ENCODE data around the gene PACRG. TPM values are rescaled to one million over a fixed set of nuclear protein-coding genes. Genes with fewer than 3 reads are reported as not detected.

PACRG gene
- total RNA-seq, 1 donor from 2014 or later, result under 0.01 TPM

DNA sequence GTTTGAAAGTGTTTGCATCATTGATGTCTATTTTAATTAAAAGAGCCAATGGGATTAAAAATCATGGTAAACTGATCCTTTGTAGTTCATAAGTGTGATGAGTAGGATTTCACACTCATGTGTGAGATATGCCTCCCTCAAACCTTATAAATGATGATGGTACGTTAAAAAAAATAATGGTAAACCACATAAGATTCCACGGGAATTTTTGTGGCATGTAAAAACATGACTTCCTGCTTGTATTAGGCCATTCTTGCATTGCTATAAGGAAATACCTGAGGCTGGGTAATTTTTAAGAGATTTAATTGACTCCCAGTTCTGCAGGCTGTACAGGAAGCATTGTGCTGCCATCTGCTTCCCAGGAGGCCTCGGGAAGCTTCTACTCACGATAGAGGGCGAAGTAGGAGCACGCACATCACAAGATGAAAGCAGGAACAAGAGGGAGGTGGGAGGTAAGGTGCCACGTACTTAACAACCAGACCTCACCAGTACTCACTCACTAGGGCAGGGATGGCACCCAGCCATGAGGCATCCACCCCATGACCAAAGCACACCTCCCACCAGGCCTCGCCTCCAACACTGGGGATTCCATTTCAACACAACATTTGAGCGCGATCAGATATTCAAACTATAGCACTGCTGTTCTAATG is 499.2 kb downstream of the PACRG start:
- TF ChIP-seq CTCF (IDR thresholded peaks at IDR 0.05; ENCODE audit: insufficient read depth, low read length, severe bottlenecking), result no peak
- Histone ChIP-seq H3K27me3 (ENCODE audit: control insufficient read depth, insufficient read depth, low read length) (no peaks in the 10 kb centered on the region), H3K4me3 (ENCODE audit: low read depth, low read length) (no peak overlapping the region), H3K36me3 (ENCODE audit: control insufficient read depth, insufficient read depth, low read length) (no peaks in the 10 kb centered on the region)
- DNase-seq (ENCODE audit: low read depth), result peak; percentile 80
- FAIRE-seq, result no peak

DNA sequence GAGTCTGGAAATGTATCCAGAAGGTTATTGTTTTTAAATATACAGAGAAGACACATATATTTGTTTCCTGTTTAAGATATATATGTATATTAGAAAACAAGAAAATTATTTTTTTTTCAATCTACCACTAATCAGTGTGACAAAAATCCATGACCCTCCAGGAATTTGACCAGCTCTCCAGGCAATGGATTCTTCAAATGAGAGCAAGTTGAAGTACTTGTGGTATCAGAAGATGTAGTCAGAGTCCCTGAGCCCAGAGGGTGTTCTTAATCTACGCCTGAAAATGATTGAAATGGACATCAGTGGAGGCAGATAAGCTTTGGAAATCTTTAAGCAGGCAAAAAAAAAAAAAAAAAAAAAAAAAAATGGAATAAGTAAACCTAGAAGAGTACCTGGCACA is 500.3 kb downstream of the PACRG start:
- no peak for DNase-seq (ENCODE audit: low read depth)
- no peak overlapping the region for H3K4me3 ChIP-seq (ENCODE audit: low read depth, low read length)
- no peak for FAIRE-seq
- H3K27me3 ChIP-seq (ENCODE audit: control insufficient read depth, insufficient read depth, low read length), result no peaks in the 10 kb centered on the region
- no peaks in the 10 kb centered on the region for H3K36me3 ChIP-seq (ENCODE audit: control insufficient read depth, insufficient read depth, low read length)
- TF ChIP-seq CTCF (IDR thresholded peaks at IDR 0.05; ENCODE audit: insufficient read depth, low read length, severe bottlenecking), result no peak

- TF ChIP-seq CTCF (IDR thresholded peaks at IDR 0.05; ENCODE audit: insufficient read depth, low read length, severe bottlenecking), result no peak
- H3K36me3 ChIP-seq (ENCODE audit: control insufficient read depth, insufficient read depth, low read length), result no peaks in the 10 kb centered on the region
- H3K4me3 ChIP-seq (ENCODE audit: low read depth, low read length), result no peak overlapping the region
- no peaks in the 10 kb centered on the region for H3K27me3 ChIP-seq (ENCODE audit: control insufficient read depth, insufficient read depth, low read length)
- no peak for DNase-seq (ENCODE audit: low read depth)
- FAIRE-seq, result no peak
Measured at GRCh38 chr6:163229050-163229449, 501.3 kb downstream of the PACRG start.

- no peak for TF ChIP-seq CTCF (IDR thresholded peaks at IDR 0.05; ENCODE audit: insufficient read depth, low read length, severe bottlenecking)
- DNase-seq (ENCODE audit: low read depth) (no peak), FAIRE-seq (no peak)
- H3K36me3 ChIP-seq (ENCODE audit: control insufficient read depth, insufficient read depth, low read length), result no peaks in the 10 kb centered on the region
- no peak overlapping the region for H3K4me3 ChIP-seq (ENCODE audit: low read depth, low read length)
- H3K27me3 ChIP-seq (ENCODE audit: control insufficient read depth, insufficient read depth, low read length), result no peaks in the 10 kb centered on the region
Measured at GRCh38 chr6:163230901-163231300, 503.1 kb downstream of the PACRG start.

DNA sequence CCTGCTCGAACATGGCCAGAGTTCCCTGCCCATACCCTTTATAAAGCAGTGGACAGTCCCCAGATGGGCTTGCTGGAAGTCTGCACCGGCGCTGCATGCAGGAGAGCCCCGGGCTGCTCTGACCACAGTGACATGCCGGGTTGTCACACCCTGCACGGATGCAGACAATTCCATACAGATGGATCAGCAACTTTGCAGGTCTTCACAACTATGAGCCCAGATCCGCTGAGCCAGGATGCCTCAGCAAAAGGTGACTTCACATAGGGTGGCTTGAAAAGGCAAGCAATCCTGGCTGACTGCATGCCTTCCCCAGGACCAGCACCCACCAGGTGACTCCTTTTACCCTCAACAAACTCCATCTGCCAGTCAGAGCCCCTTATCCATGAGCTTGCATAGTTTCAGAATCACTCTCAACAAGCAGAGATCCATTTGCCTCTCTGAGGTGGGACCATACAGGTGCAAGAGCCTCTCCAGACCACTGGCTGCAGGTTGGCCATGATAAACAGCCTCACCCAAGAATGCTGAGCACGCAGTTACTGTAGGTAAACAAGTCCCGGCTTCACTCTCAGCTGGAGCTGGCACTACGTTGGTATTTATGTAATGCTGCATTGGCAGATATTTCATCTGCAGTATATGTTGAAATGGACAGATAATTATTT is 503.7 kb downstream of the PACRG start:
- no peaks in the 10 kb centered on the region for H3K27me3 ChIP-seq (ENCODE audit: control insufficient read depth, insufficient read depth, low read length)
- DNase-seq (ENCODE audit: low read depth) (peak; percentile 35), FAIRE-seq (no peak)
- no peak for TF ChIP-seq CTCF (IDR thresholded peaks at IDR 0.05; ENCODE audit: insufficient read depth, low read length, severe bottlenecking)
- no peaks in the 10 kb centered on the region for H3K36me3 ChIP-seq (ENCODE audit: control insufficient read depth, insufficient read depth, low read length)
- no peak overlapping the region for H3K4me3 ChIP-seq (ENCODE audit: low read depth, low read length)
